NCI-H526 (cell line): ENCODE results near the gene DEPDC1B.
"Not testable (repeated sequence)": the region's sequence is repeated elsewhere in the genome, so short reads cannot be mapped to it uniquely, and the experiment has no call there.

Experiments used
- DNase-seq, 2 experiments: peaks; one replicate each; lab custom pipeline; 2025; lab: John Stamatoyannopoulos, UW

DEPDC1B gene

DNA sequence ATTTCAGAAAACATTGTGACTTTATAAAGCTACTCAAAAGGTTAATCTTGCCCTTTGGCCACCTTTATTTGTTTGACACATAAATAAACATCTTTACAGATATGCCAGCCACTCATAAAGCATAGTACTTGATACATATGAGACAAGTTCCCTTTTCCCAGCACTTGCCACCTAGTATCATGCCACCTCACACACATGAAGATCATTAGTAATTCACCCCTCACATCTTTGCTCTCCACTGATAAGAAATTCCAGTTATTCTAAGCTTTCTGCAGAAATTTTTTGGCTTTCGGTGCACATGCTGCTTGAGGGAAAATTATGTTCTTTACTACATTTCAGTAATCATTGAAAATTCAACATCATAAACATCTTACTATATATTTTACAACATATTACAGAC is 59.1 kb downstream of the DEPDC1B start:
- no peak for DNase-seq

- DNase-seq: no peak
Measured at GRCh38 chr5:60639544-60639943, 60.4 kb downstream of the DEPDC1B start.

DNA sequence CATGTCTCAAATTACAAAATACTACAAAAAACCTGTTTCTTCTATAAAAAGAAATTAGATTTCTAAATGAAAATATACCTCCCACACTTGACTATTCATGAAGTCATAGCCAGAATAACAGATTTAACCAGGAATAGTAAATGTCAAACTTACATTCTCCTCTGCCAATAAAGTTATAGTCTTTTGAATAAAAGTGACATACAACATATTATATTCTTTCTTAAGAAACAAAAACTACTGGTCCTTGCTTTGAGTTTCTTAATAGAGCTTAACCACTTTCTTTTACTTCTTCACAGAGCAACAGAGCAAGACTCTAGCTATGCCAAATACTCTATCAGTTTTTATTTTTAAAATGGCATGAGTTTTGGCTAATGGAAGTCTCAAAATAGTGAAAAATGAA is 61.7 kb downstream of the DEPDC1B start:
- DNase-seq: no peak

GRCh38 chr5:60636644-60637043 is 63.3 kb downstream of the DEPDC1B start:
- no peak for DNase-seq

- DNase-seq: no peak
Measured at GRCh38 chr5:60636001-60636400, 64.0 kb downstream of the DEPDC1B start.

- no peak for DNase-seq
Measured at GRCh38 chr5:60634051-60634450, 65.9 kb downstream of the DEPDC1B start.

- no peak for DNase-seq
Measured at GRCh38 chr5:60633341-60633740, 66.6 kb downstream of the DEPDC1B start.

GRCh38 chr5:60632153-60632552 is 67.8 kb downstream of the DEPDC1B start:
- DNase-seq: no peak

DNA sequence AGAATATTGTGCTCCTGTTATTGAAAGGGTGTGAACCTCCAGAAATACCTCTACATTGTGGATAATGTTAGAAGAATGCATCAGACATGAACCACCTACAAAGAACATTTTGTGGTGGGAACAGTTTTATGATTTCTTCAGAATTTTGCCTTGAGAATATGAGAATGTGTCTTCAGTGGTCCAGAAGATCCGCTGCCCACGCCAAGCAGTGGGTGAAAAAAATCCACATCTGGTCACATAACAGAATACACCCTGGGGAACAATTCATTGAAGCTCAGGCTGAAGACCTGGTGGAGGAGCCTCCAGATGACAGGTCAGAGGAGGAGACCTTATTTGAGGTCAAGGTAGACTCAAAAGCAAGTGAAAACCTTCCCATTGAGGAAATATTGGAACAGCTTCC is 69.1 kb downstream of the DEPDC1B start:
- no peak for DNase-seq

GRCh38 chr5:60630179-60630578 is 69.8 kb downstream of the DEPDC1B start:
- DNase-seq: no peak

GRCh38 chr5:60624875-60625274 is 75.1 kb downstream of the DEPDC1B start:
- not testable (repeated sequence) for DNase-seq

DNA sequence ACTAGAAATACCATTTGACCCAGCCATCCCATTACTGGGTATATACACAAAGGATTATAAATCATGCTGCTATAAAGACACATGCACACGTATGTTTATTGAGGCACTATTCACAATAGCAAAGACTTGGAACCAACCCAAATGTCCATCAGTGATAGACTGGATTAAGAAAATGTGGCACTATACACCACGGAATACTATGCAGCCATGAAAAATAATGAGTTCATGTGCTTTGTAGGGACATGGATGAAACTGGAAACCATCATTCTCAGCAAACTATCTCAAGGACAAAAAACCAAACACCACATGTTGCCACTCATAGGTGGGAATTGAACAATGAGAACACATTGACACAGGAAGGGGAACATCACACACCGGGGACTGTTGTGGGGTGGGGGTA is 79.2 kb downstream of the DEPDC1B start:
- not testable (repeated sequence) for DNase-seq

DNA sequence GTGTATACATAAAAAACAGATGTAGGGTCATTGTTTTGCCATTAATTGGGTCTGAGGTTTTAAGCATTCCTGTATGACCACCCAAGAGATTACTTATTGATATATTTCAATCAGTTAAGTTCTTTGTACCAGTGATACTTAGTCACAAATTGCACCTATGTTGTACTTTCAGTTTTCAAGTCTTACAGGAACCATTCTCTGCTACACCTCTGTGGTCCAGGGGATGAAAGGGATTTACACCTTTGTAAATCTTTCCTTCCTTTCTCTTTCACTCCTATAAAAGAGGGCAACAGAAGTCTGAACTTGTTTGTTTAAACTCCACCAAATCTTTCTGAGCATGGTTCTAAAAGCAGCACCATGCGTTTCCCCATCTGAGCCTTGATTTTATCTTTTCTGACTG is 86.1 kb downstream of the DEPDC1B start:
- DNase-seq: no peak

- DNase-seq: no peak
Measured at GRCh38 chr5:60611099-60611740, 88.7 kb downstream of the DEPDC1B start.

DNA sequence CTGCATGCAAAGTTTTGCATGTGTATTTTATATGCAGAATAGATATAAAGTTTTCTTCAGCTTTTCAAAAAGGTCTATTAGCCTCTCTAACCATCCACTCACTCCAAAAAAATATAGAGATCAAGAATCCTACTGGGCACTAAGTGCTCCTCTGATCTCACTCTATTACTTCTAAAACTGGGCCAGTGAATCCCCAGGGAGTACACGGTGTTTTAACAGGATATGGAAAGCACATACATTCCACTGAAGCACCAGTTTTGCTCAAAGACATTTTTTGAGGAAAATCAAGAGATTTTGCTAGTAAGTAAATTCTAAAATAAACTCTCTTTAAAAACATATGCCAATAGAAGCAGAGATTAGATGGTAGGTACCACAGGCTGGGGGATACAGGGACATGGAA is 95.2 kb downstream of the DEPDC1B start:
- peak in 1 of 2 experiments; percentile 15 for DNase-seq

- no peak for DNase-seq
Measured at GRCh38 chr5:60598424-60598823, 101.5 kb downstream of the DEPDC1B start.

- DNase-seq: no peak
Measured at GRCh38 chr5:60597572-60598320, 102.2 kb downstream of the DEPDC1B start.

- no peak for DNase-seq
Measured at GRCh38 chr5:60594715-60595477, 105.1 kb downstream of the DEPDC1B start.

DNA sequence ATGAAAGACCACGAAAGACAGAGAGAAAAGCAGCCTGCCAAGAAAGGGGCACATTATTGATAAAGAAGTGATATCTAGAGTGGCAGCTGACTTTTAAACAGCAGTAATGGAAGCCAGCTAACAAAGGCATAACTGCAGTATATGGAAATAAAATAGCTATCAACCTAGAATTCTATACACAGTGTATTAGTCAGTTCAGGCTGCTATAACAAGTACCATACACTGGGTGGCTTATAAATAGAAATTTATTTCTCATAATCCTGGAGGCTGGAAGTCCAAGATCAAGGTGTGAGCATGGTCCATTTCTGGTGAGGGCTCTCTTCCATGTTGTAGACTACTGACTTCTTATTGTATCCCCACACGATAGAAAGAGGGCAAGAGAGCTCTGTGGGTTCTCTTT is 109.8 kb downstream of the DEPDC1B start:
- DNase-seq: no peak

GRCh38 chr5:60587312-60587711 is 112.7 kb downstream of the DEPDC1B start:
- not testable (repeated sequence) for DNase-seq

GRCh38 chr5:60586307-60586901 is 113.6 kb downstream of the DEPDC1B start:
- peak; percentile 2 to 7 for DNase-seq

GRCh38 chr5:60585618-60586017 is 114.3 kb downstream of the DEPDC1B start:
- DNase-seq: peak; percentile 10 to 16

DNA sequence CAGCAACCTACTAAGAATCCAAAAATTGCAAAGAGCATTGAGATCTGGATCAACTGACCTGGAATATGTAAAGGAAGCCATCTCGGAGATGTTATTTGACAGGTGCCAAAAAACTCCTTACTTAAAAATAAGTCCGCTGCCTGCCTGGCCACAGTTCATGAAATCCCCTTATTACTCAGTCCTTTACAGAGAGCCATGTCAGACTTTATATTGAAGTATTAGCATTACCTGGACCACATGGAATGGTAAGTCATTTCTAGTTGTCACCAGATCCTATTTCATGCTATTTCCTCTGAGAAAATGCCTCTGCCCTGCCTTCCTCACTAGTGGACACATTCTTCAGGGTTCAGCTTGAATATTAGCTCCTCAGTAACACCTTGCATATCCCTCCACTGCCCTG is 115.7 kb downstream of the DEPDC1B start:
- DNase-seq: no peak
